Spleen (tissue), 7 donors: ENCODE results near the gene CDADC1.

Experiments used
- CTCF ChIP-seq, 11 experiments: fragments of 200-600 bp in 7 of 11; fragments of 450-650 bp in 4 of 11; sonication (generic) in 4 of 11; IDR thresholded peaks in 8 of 11; conservative IDR thresholded peaks in 3 of 11; 1 replicate in 7 of 11; 2 replicates in 4 of 11; pipeline versions ENCODE4 v1.4.0 to v1.8.0; 2016 to 2021; ENCODE audit warnings: antibody characterized with exemption in 11 of 11, inconsistent platforms in 4 of 11, mild to moderate bottlenecking in 1 of 11
- POLR2A ChIP-seq, 3 donors: fragments of 450-650 bp; IDR thresholded peaks; one replicate each; pipeline ENCODE4 v1.5.1; 2017; ENCODE audit warnings: antibody characterized with exemption in 3 of 3, mild to moderate bottlenecking in 1 of 3
- POLR2AphosphoS5 ChIP-seq, 3 donors: sonication (generic); formaldehyde crosslinking; IDR thresholded peaks; one replicate each; pipeline ENCODE4 v1.5.1; 2017; ENCODE audit warnings: antibody characterized with exemption in 3 of 3
- donor health status: DM: no; HTN: no; CAD: no; lungs with moderate emphysema.
- donor health status: DM: no; HTN: no; CAD: no.
- donor health status: DM: no; HTN: no; CAD: no.

DNA sequence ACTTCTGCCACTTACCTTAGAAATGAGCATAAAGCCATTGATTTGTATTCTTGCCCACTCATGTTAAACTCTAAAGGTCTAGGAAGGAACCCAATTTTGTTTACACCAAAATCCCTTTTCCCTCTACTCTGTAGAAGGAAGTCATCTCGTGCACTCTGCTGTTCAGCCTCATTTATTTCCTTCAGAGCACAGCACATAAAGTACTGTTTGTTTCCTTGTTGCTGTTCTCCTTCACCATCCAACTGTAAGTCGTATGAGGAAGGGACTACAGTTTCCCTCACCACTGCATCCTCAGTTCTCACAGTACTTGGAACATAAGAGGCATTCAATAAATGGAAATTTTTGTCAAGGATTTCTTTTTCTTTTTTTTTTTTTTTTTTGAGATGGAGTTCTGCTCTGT lies 24.6 kb downstream of the CDADC1 start:
- TF ChIP-seq CTCF (IDR thresholded peaks at IDR 0.05 in 8 of 11, conservative IDR thresholded peaks at IDR 0.05 in 3 of 11) (no peak), POLR2AphosphoS5 (IDR thresholded peaks at IDR 0.05) (no peak), POLR2A (IDR thresholded peaks at IDR 0.05) (no peak)
